Neural cell (in vitro differentiated cells): ENCODE results near the gene CNTNAP2.
"Not testable (repeated sequence)": the region's sequence is repeated elsewhere in the genome, so short reads cannot be mapped to it uniquely, and the experiment has no call there.

Experiments
- EZH2 ChIP-seq: fragments of 200-600, 300-800 bp; shearing (Covaris generic), sonication (generic); IDR thresholded peaks from 2 replicates; pipeline ENCODE4 v1.6.1; 2014; ENCODE audit warnings: antibody characterized with exemption, low read length, borderline replicate concordance, mild to moderate bottlenecking; ENCODE audit not compliant: insufficient read depth, poor library complexity, severe bottlenecking
- TF ChIP-seq, protein P1 (sequence below): IDR thresholded peaks from 2 replicates; pipeline ENCODE4 v1.6.1; 2012; ENCODE audit warnings: borderline replicate concordance

DNA sequence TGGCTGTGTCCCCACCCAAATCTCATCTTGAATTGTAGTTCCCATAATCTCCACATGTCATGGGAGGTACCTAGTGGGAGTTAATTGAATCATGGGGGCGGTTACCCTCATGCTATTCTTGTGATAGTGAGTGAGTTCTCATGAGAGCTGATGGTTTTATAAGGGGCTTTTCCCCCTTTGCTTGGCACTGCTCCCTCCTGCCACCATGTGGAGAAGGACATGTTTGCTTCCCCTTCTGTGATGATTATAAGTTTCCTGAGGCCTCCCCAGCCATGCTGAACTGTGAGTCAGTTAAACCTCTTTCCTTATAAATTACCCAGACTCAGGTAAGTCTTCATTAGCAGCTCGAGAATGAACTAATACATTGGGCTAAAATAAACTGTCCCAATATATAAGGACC is 1482.1 kb downstream of the CNTNAP2 start:
- TF ChIP-seq, protein P1, sequence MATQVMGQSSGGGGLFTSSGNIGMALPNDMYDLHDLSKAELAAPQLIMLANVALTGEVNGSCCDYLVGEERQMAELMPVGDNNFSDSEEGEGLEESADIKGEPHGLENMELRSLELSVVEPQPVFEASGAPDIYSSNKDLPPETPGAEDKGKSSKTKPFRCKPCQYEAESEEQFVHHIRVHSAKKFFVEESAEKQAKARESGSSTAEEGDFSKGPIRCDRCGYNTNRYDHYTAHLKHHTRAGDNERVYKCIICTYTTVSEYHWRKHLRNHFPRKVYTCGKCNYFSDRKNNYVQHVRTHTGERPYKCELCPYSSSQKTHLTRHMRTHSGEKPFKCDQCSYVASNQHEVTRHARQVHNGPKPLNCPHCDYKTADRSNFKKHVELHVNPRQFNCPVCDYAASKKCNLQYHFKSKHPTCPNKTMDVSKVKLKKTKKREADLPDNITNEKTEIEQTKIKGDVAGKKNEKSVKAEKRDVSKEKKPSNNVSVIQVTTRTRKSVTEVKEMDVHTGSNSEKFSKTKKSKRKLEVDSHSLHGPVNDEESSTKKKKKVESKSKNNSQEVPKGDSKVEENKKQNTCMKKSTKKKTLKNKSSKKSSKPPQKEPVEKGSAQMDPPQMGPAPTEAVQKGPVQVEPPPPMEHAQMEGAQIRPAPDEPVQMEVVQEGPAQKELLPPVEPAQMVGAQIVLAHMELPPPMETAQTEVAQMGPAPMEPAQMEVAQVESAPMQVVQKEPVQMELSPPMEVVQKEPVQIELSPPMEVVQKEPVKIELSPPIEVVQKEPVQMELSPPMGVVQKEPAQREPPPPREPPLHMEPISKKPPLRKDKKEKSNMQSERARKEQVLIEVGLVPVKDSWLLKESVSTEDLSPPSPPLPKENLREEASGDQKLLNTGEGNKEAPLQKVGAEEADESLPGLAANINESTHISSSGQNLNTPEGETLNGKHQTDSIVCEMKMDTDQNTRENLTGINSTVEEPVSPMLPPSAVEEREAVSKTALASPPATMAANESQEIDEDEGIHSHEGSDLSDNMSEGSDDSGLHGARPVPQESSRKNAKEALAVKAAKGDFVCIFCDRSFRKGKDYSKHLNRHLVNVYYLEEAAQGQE, result not testable (repeated sequence)
- not testable (repeated sequence) for TF ChIP-seq EZH2
